ENCODE data around the gene ZNF33B. TPM values are rescaled to one million over a fixed set of nuclear protein-coding genes. Genes with fewer than 3 reads are reported as not detected.

ZNF33B gene
- total RNA-seq (2011; cell fraction: chromatin; rRNA removed; ENCODE audit: low replicate concordance), result 23.4 and 28.6 TPM in 2 replicates
- 9.3 and 9.8 TPM in 2 replicates for total RNA-seq (2011; cell fraction: nucleolus; rRNA removed)
- total RNA-seq (2011; cell fraction: nucleoplasm; rRNA removed), result 11.1 and 13.1 TPM in 2 replicates
- total RNA-seq (2014; rRNA removed), result 6.9 and 9.7 TPM in 2 replicates
- total RNA-seq (2014; rRNA removed; fragmentation: Illumina TruSeq; extraction: Trizol), result 23.9 and 32.4 TPM in 2 replicates
- 17.0 and 18.3 TPM in 2 replicates for total RNA-seq (2015; rRNA removed; fragmentation: Illumina TruSeq; extraction: Trizol)
- 13.9 and 15.4 TPM in 2 replicates for total RNA-seq (2021)
- polyA plus RNA-seq (2011; rRNA removed), result 16.8 and 17.7 TPM in 2 replicates
- 2.4 and 8.5 TPM in 2 replicates for polyA plus RNA-seq (2011; cell fraction: cytosol; rRNA removed)
- 10.7 and 20.6 TPM in 2 replicates for polyA plus RNA-seq (2011; cell fraction: nucleus; rRNA removed)
- polyA plus RNA-seq (2012), result 8.7 and 20.1 TPM in 2 replicates
- 14.8 and 16.9 TPM in 2 replicates for polyA plus RNA-seq (2014; fragmentation: Illumina TruSeq; extraction: Trizol)
- 10 to 100 TPM in 1 of 2 experiments, 1 to 10 TPM in 1; 9.8 to 13.1 TPM for polyA plus RNA-seq (2014; fragmentation: Nextera tagmentation; extraction: Ambion mirVana)
- polyA plus RNA-seq (2014; rRNA removed), result 12.7 and 14.0 TPM in 2 replicates
- 23.5 and 37.2 TPM in 2 replicates for polyA minus RNA-seq (2011; rRNA and poly(A)+ RNA removed)
- polyA minus RNA-seq (2011; cell fraction: cytosol; rRNA and poly(A)+ RNA removed), result 8.6 and 12.9 TPM in 2 replicates
- polyA minus RNA-seq (2011; cell fraction: nucleus; rRNA and poly(A)+ RNA removed), result 7.9 and 18.4 TPM in 2 replicates
- percentile 71 among the genes with signal in this experiment for Bru-seq, nascent RNA
- percentile 76 among the genes with signal in this experiment for BruChase-seq, experiment 1, labeled RNA remaining after a 2-hour chase
- percentile 70 among the genes with signal in this experiment for BruChase-seq, experiment 2, labeled RNA remaining after a 6-hour chase
- long read RNA-seq, experiment 1, full-length matches to known transcripts, result 3 of 48 reads
- long read RNA-seq, experiment 1, partial matches to known transcripts, result 6 of 48 reads
- long read RNA-seq, experiment 1, other reads (novel, unspliced or antisense), result 39 of 48 reads
- long read RNA-seq, experiment 2, partial matches to known transcripts, result 0 of 6 reads
- long read RNA-seq, experiment 2, other reads (novel, unspliced or antisense), result 6 of 6 reads
- long read RNA-seq, experiment 3, full-length matches to known transcripts, result 2 of 11 reads
- long read RNA-seq, experiment 3, partial matches to known transcripts, result 5 of 11 reads
- long read RNA-seq, experiment 3, other reads (novel, unspliced or antisense), result 4 of 11 reads

DNA sequence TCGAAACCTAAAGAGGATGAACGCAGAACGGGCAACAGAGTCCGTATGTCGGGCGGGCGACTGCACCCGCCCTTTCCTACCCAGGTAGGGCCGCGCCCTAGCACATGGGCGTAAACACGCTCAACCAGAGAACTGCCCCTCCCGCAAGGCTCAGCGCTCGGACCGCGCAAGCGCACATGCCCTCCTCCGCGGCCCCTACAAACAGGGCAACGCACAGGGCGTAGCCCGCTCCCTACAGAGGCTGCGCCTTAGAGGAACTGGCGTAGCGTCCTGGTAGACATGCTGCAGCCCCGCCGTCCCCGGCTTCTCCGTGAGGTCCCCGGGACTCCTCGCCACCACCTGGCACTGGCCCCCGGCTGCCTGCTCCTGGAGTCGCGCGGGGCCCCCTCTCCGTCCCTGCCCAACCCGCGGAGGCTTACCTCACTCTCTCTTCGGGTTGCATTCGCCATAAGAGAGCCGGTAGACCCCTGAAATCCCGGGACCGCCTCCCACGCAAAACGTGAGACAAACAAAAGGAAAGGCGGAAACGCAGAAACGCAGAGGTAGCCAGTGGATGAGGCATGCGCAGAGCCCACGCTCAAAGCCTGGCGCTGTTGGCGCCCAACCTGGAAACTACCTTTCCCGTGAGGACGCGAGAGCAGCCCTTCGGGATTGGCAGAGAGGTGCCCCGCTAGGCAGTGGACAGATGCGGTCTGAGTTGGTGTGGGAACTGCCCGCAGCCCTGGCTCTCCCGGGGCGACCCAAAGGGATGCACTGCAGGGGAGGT is at the start of gene ZNF33B:
Gene ZNF33B, minus strand, starts transcription at position 516 of the 766 bp plus-strand sequence. CDS start 1,642 bp downstream, outside the sequence.
- no peaks in the 10 kb centered on the region for H3K9me1 ChIP-seq (ENCODE audit: control insufficient read depth, insufficient read depth, low read length)
- DNase-seq (ENCODE audit: extremely low read depth in 1 of 4, low spot score in 3 of 4), result peak; percentile 95 to 99 (median 96)
- H3K27me3 ChIP-seq (ENCODE audit: control insufficient read depth in 2 of 2, insufficient read depth in 2 of 2, low read length in 2 of 2), result no peaks in the 10 kb centered on the region
- peak within 1 kb of the TSS; percentile 96 for H2AFZ ChIP-seq (ENCODE audit: low read depth, low read length)
- peaks cover 35% of the 10 kb centered on the region; the same call in 2 of the 3 replicates for H3K79me2 ChIP-seq (ENCODE audit: control insufficient read depth, insufficient read depth, low read length)
- H4K20me1 ChIP-seq (replicated peaks; ENCODE audit: control insufficient read depth, insufficient read depth, low read length), result no peaks in the 10 kb centered on the region
- H3K4me2 ChIP-seq (ENCODE audit: insufficient read depth, low read length), result peak within 1 kb of the TSS; percentile 97
- FAIRE-seq, result peak; percentile 89
- H3K36me3 ChIP-seq (ENCODE audit: control insufficient read depth, insufficient read depth, low read length), result peaks cover 3% of the 10 kb centered on the region; the same call in 1 of the 3 replicates
- peak within 1 kb of the TSS; percentile 78 to 94 for H3K9ac ChIP-seq (ENCODE audit: insufficient read depth in 1 of 2, low read depth in 2 of 2, low read length in 2 of 2)
- BruUV-seq (replicated peaks), result TSS peak; percentile 90
- peak; percentile 97 for ATAC-seq
- intact Hi-C loops (cut with micrococcal nuclease) (loop anchor here (2.0 to 10.0 kb wide), 3 partner anchors 85 to 273 kb away; partner anchors contain the start of gene BMS1), in situ Hi-C loops (cut with MboI) (no loop called here)
- ChIA-PET POLR2A (interaction anchor here (0.7 to 1.7 kb wide), 3 partner anchors 8 to 16 kb away, joined by 3 to 5 read pairs (median 4); no protein-coding TSS in a partner anchor), CTCF (ENCODE audit: low intra/inter-chr PET ratio) (no interaction called here)
- peak within 1 kb of the TSS; percentile 77 for H3K4me3 ChIP-seq
- H3K27ac ChIP-seq (ENCODE audit: extremely low read depth, low read depth, low read length), result peak within 1 kb of the TSS; percentile 92
- H3K4me1 ChIP-seq (replicated peaks in 1 of 2; ENCODE audit: control insufficient read depth in 2 of 2, insufficient read depth in 2 of 2, low read length in 2 of 2), result peaks cover 9 to 23% of the 10 kb centered on the region in 2 experiments; a peak in 4 of 5 replicates
- under 1% methylated on average over 62 of the region's 62 CpGs for WGBS (ENCODE audit: insufficient coverage, low coverage, missing lambda C conversion rate)
- no peaks in the 10 kb centered on the region for H3K9me3 ChIP-seq (replicated peaks; ENCODE audit: control insufficient read depth, insufficient read depth, low read depth, low read length)
- TF ChIP-seq CCAR2 (IDR thresholded peaks at IDR 0.05; ENCODE audit: low read depth, low read length) (no peak), ZNF175 (CRISPR knock-in tag; IDR thresholded peaks at IDR 0.05; ENCODE audit: low read depth) (peak; percentile 37; the same call in 1 of the 2 replicates), NONO (IDR thresholded peaks at IDR 0.05; ENCODE audit: low read depth in 2 of 2, low read length in 1 of 2) (no peak; a peak in 1 of 4 replicates), ZNF436 (CRISPR knock-in tag; IDR thresholded peaks at IDR 0.05) (no peak), EZH2 (IDR thresholded peaks at IDR 0.05; ENCODE audit: borderline replicate concordance, low read depth, low read length) (no peak), ZNF584 (CRISPR knock-in tag; IDR thresholded peaks at IDR 0.05; ENCODE audit: low read depth) (no peak), ZKSCAN3 (CRISPR knock-in tag; IDR thresholded peaks at IDR 0.05) (no peak), ILK (tag; IDR thresholded peaks at IDR 0.05; ENCODE audit: borderline replicate concordance, low read depth) (no peak), SMAD4 (CRISPR knock-in tag; conservative IDR thresholded peaks at IDR 0.05) (peak; percentile 74), FUS (optimal IDR thresholded peaks at IDR 0.05; ENCODE audit: low read depth, low read length) (no peak), THRAP3 (IDR thresholded peaks at IDR 0.05; ENCODE audit: borderline replicate concordance) (no peak), COPS2 (conservative IDR thresholded peaks at IDR 0.05) (no peak), POLR2H (tag; IDR thresholded peaks at IDR 0.05; ENCODE audit: low read depth) (peak; percentile 81), MCM2 (IDR thresholded peaks at IDR 0.05; ENCODE audit: low read depth) (no peak), GATAD2A (IDR thresholded peaks at IDR 0.05) (peak; percentile 17; the same call in 1 of the 2 replicates)
